Posterior vena cava (tissue), 2 donors: Measurements from ENCODE around the gene KRTAP15-1. TPM values are rescaled to one million over a fixed set of nuclear protein-coding genes. Genes with fewer than 3 reads are reported as not detected.

Source experiments
- DNase-seq: peaks from one replicate; pipeline ENCODE4 v3.0.0-alpha.2; 2020; ENCODE audit warnings: low spot score
- intact Hi-C, 2 donors: fragments of 100-400 bp; cut with DNase I; formaldehyde crosslinking; loops; one replicate each; pipeline versions ENCODE4 v1.14.1 to v1.14.2; 2022 to 2023
- total RNA-seq, 2 donors: library from RNA; stranded (reverse); fragmentation: NEBNext Ultra II Directional; extraction: Animal tissue kit (Norgen Biotek cat#: 25700); gene quantifications; one replicate each; pipeline ENCODE4 v1.2.1, GENCODE V29; 2021
- donor health status: DM: yes; HTN: yes; CAD: no.
- donor health status: DM: yes; HTN: yes; CAD: no.

Gene KRTAP15-1
- total RNA-seq, 2 donors from 2014 or later: not detected

GRCh38 chr21:30482130-30482529, 42.1 kb downstream of the KRTAP15-1 start:
- intact Hi-C loops: no loop called here
- no peak for DNase-seq

- DNase-seq: no peak
- intact Hi-C loops: no loop called here
These were observed 46.1 kb downstream of the KRTAP15-1 start for GRCh38 chr21:30486180-30486579.

- intact Hi-C loops: no loop called here
- DNase-seq: no peak
These were observed 47.3 kb downstream of the KRTAP15-1 start, which contains the start of gene KRTAP19-2 for GRCh38 chr21:30487336-30487735. Gene KRTAP19-2 (minus strand): TSS chr21:30487436. CDS start chr21:30487348, 88 bp downstream.

Other genes with a start within 250 kb of the KRTAP15-1 start
- not detected for gene CLDN8, start 224.2 kb upstream of the KRTAP15-1 start, total RNA-seq
- not detected for gene KRTAP24-1, start 157.3 kb upstream of the KRTAP15-1 start, total RNA-seq
- gene KRTAP25-1, start 150.8 kb upstream of the KRTAP15-1 start, total RNA-seq: not detected
- not detected for gene KRTAP26-1, start 120.0 kb upstream of the KRTAP15-1 start, total RNA-seq
- gene KRTAP27-1, start 102.6 kb upstream of the KRTAP15-1 start, total RNA-seq: not detected
- not detected for gene KRTAP23-1, start 91.7 kb upstream of the KRTAP15-1 start, total RNA-seq
- not detected for gene KRTAP13-2, start 68.0 kb upstream of the KRTAP15-1 start, total RNA-seq
- gene KRTAP13-1, start 44.2 kb upstream of the KRTAP15-1 start, total RNA-seq: not detected
- gene KRTAP13-3, start 14.3 kb upstream of the KRTAP15-1 start, total RNA-seq: not detected
- gene KRTAP13-4, start 10.1 kb upstream of the KRTAP15-1 start, total RNA-seq: not detected
- gene KRTAP19-1, start 40.1 kb downstream of the KRTAP15-1 start, total RNA-seq: not detected
- gene KRTAP19-2, start 47.2 kb downstream of the KRTAP15-1 start, total RNA-seq: not detected
- gene KRTAP19-3, start 51.7 kb downstream of the KRTAP15-1 start, total RNA-seq: not detected
- not detected for gene KRTAP19-4, start 56.9 kb downstream of the KRTAP15-1 start, total RNA-seq
- not detected for gene KRTAP19-5, start 61.9 kb downstream of the KRTAP15-1 start, total RNA-seq
- not detected for gene KRTAP19-6, start 101.6 kb downstream of the KRTAP15-1 start, total RNA-seq
- gene KRTAP19-7, start 121.0 kb downstream of the KRTAP15-1 start, total RNA-seq: not detected
- not detected for gene KRTAP22-2, start 150.1 kb downstream of the KRTAP15-1 start, total RNA-seq
- gene KRTAP6-3, start 152.2 kb downstream of the KRTAP15-1 start, total RNA-seq: not detected
- gene KRTAP6-2, start 158.6 kb downstream of the KRTAP15-1 start, total RNA-seq: not detected
- gene KRTAP22-1, start 160.8 kb downstream of the KRTAP15-1 start, total RNA-seq: not detected
- gene KRTAP6-1, start 173.7 kb downstream of the KRTAP15-1 start, total RNA-seq: not detected
- gene KRTAP20-1, start 176.2 kb downstream of the KRTAP15-1 start, total RNA-seq: not detected
- not detected for gene KRTAP20-4, start 180.4 kb downstream of the KRTAP15-1 start, total RNA-seq
- not detected for gene KRTAP20-2, start 194.9 kb downstream of the KRTAP15-1 start, total RNA-seq
- gene KRTAP20-3, start 202.6 kb downstream of the KRTAP15-1 start, total RNA-seq: not detected